Keratinocyte (primary cell): ENCODE results near the gene HADH. TPM values are rescaled to one million over a fixed set of nuclear protein-coding genes. Genes with fewer than 3 reads are reported as not detected.

Experiments used
- DNase-seq: peaks from one replicate; pipeline ENCODE4 v3.0.0-alpha.2; 2011; ENCODE audit warnings: low read depth, missing footprints, low spot score
- FAIRE-seq: peaks from 2 replicates; lab custom pipeline; 2011; peaks lifted over from hg19 to GRCh38; lab: Jason Lieb, UNC
- H2AFZ ChIP-seq: 2 replicates; pipeline ENCODE4 v1.6.0; 2012; ENCODE audit warnings: low read length, control low read depth, inconsistent platforms; ENCODE audit not compliant: control insufficient read depth
- H3K27ac ChIP-seq: 2 replicates; pipeline ENCODE4 v1.5.1; 2011; ENCODE audit warnings: low read length; ENCODE audit not compliant: control insufficient read depth, insufficient read depth
- H3K27me3 ChIP-seq: 3 replicates; pipeline ENCODE4 v1.6.0; 2011; ENCODE audit warnings: low read length; ENCODE audit not compliant: control insufficient read depth, insufficient read depth; ENCODE audit errors: extremely low read depth
- H3K36me3 ChIP-seq, 2 experiments: 2 replicates in 1 of 2; 3 replicates in 1 of 2; pipeline ENCODE4 v1.5.1; 2011; ENCODE audit warnings: low read length in 2 of 2, mild to moderate bottlenecking in 1 of 2; ENCODE audit not compliant: control insufficient read depth in 2 of 2, insufficient read depth in 2 of 2; ENCODE audit errors: extremely low read depth in 1 of 2
- H3K4me1 ChIP-seq: 3 replicates; pipeline ENCODE4 v1.5.1; 2011; ENCODE audit warnings: low read length; ENCODE audit not compliant: control insufficient read depth, insufficient read depth; ENCODE audit errors: extremely low read depth
- H3K4me2 ChIP-seq: 3 replicates; pipeline ENCODE4 v1.6.0; 2011; ENCODE audit warnings: low read depth, low read length; ENCODE audit not compliant: control insufficient read depth, insufficient read depth; ENCODE audit errors: extremely low read depth
- H3K4me3 ChIP-seq, 3 experiments: fragments of 200-600 bp in 1 of 3; sonication (generic) in 1 of 3; 2 replicates in 2 of 3; 3 replicates in 1 of 3; pipeline ENCODE4 v1.5.1; 2011 to 2016; ENCODE audit warnings: low read length in 3 of 3, mild to moderate bottlenecking in 3 of 3, control low read depth in 2 of 3, inconsistent platforms in 1 of 3, low read depth in 1 of 3, mixed read lengths in 1 of 3, mixed run types in 1 of 3, moderate library complexity in 1 of 3; ENCODE audit not compliant: control insufficient read depth in 2 of 3, insufficient read depth in 2 of 3; ENCODE audit errors: extremely low read depth in 1 of 3
- H3K79me2 ChIP-seq: 2 replicates; pipeline ENCODE4 v1.6.0; 2012; ENCODE audit warnings: low read length; ENCODE audit not compliant: control insufficient read depth, insufficient read depth
- H3K9ac ChIP-seq: 3 replicates; pipeline ENCODE4 v1.6.0; 2011; ENCODE audit warnings: low read length; ENCODE audit not compliant: control insufficient read depth, insufficient read depth; ENCODE audit errors: extremely low read depth
- H3K9me1 ChIP-seq: 3 replicates; pipeline ENCODE4 v1.6.0; 2011; ENCODE audit warnings: low read length; ENCODE audit not compliant: control insufficient read depth, insufficient read depth; ENCODE audit errors: extremely low read depth
- H3K9me3 ChIP-seq: 2 replicates; pipeline ENCODE4 v1.5.1; 2012; ENCODE audit warnings: low read depth, low read length; ENCODE audit not compliant: control insufficient read depth
- H4K20me1 ChIP-seq: 3 replicates; pipeline ENCODE4 v1.6.0; 2011; ENCODE audit warnings: low read length; ENCODE audit not compliant: control insufficient read depth, insufficient read depth; ENCODE audit errors: extremely low read depth
- CTCF ChIP-seq, 3 experiments: IDR thresholded peaks in 1 of 3; conservative IDR thresholded peaks in 1 of 3; optimal IDR thresholded peaks in 1 of 3; 2 replicates in 2 of 3; 3 replicates in 1 of 3; pipeline versions ENCODE3 to v1.5.1; 2011; ENCODE audit warnings: low read length in 3 of 3, mild to moderate bottlenecking in 3 of 3, moderate library complexity in 2 of 3, control low read depth in 1 of 3, inconsistent platforms in 1 of 3; ENCODE audit not compliant: insufficient read depth in 2 of 3; ENCODE audit errors: extremely low read depth in 1 of 3
- EZH2 ChIP-seq: IDR thresholded peaks from one replicate; pipeline ENCODE4 v1.6.1; 2012; ENCODE audit warnings: inconsistent platforms, mild to moderate bottlenecking, low read length, moderate library complexity
- dilution Hi-C: fragments of 300-500 bp; cut with MboI; formaldehyde crosslinking; loops from one replicate; pipeline ENCODE4 v1.7.0; 2020; ENCODE audit warnings: low sequenced_read_pairs; ENCODE audit not compliant: extremely low pct_ligation_motif_present
- polyA plus RNA-seq, 5 experiments: library from polyadenylated mRNA; depleted of rRNA in 3 of 5; stranded (reverse) in 3 of 5; stranded (forward) in 1 of 5; unstranded in 1 of 5; fragments of >200 nt; gene quantifications; 1 replicate in 1 of 5; 2 replicates in 3 of 5; 3 replicates in 1 of 5; pipeline versions ENCODE4 v1.2.1 to v1.2.3, GENCODE V29; 2011 to 2012; ENCODE audit warnings: missing spikeins in 2 of 5, low read depth in 1 of 5, low replicate concordance in 1 of 5

Gene HADH
- polyA plus RNA-seq, 1 donor (not counting 4 experiments of a cell fraction or from before 2014, with no cell fraction given), result 49.3 TPM

GRCh38 chr4:108024878-108025165 lies 35.1 kb downstream of the HADH start:
- peaks cover 5 to 8% of the 10 kb centered on the region in 2 experiments for H3K36me3 ChIP-seq
- FAIRE-seq, result no peak
- no peak overlapping the region for H3K4me2 ChIP-seq
- dilution Hi-C loops, result no loop called here
- no peaks in the 10 kb centered on the region for H3K79me2 ChIP-seq
- no peaks in the 10 kb centered on the region for H3K9me3 ChIP-seq
- H3K4me1 ChIP-seq, result no peaks in the 10 kb centered on the region
- no peak overlapping the region for H3K4me3 ChIP-seq
- no peak for TF ChIP-seq CTCF (optimal IDR thresholded peaks at IDR 0.05 in 1 of 3, IDR thresholded peaks at IDR 0.05 in 1 of 3, conservative IDR thresholded peaks at IDR 0.05 in 1 of 3; ENCODE audit: extremely low read depth in 1 of 3, insufficient read depth in 2 of 3, low read length in 3 of 3)
- TF ChIP-seq EZH2, result no peak
- DNase-seq, result no peak
- no peaks in the 10 kb centered on the region for H3K9me1 ChIP-seq
- no peaks in the 10 kb centered on the region for H3K27me3 ChIP-seq
- H4K20me1 ChIP-seq, result no peaks in the 10 kb centered on the region
- no peak overlapping the region for H3K9ac ChIP-seq
- no peak overlapping the region for H2AFZ ChIP-seq
- no peak overlapping the region for H3K27ac ChIP-seq

GRCh38 chr4:108029016-108029720 lies 39.5 kb downstream of the HADH start:
- Histone ChIP-seq H3K9me3 (no peaks in the 10 kb centered on the region), H3K27me3 (no peaks in the 10 kb centered on the region), H2AFZ (no peak overlapping the region), H3K9ac (no peak overlapping the region), H3K27ac (no peak overlapping the region), H3K4me3 (no peak overlapping the region), H3K4me2 (no peak overlapping the region), H4K20me1 (no peaks in the 10 kb centered on the region), H3K4me1 (no peaks in the 10 kb centered on the region), H3K36me3 (peaks cover 2 to 3% of the 10 kb centered on the region in 2 experiments), H3K9me1 (no peaks in the 10 kb centered on the region), H3K79me2 (no peaks in the 10 kb centered on the region)
- no peak for TF ChIP-seq EZH2
- no peak for TF ChIP-seq CTCF (optimal IDR thresholded peaks at IDR 0.05 in 1 of 3, IDR thresholded peaks at IDR 0.05 in 1 of 3, conservative IDR thresholded peaks at IDR 0.05 in 1 of 3; ENCODE audit: extremely low read depth in 1 of 3, insufficient read depth in 2 of 3, low read length in 3 of 3)
- no peak for FAIRE-seq
- dilution Hi-C loops, result no loop called here
- no peak for DNase-seq
